ENCODE data around the gene WIPF1.

GRCh38 chr2:174593041-174593440 is 4.6 kb downstream of the WIPF1 start:
- TF ChIP-seq POLR2A (IDR thresholded peaks at IDR 0.05), result no peak
- TF ChIP-seq, protein P1, sequence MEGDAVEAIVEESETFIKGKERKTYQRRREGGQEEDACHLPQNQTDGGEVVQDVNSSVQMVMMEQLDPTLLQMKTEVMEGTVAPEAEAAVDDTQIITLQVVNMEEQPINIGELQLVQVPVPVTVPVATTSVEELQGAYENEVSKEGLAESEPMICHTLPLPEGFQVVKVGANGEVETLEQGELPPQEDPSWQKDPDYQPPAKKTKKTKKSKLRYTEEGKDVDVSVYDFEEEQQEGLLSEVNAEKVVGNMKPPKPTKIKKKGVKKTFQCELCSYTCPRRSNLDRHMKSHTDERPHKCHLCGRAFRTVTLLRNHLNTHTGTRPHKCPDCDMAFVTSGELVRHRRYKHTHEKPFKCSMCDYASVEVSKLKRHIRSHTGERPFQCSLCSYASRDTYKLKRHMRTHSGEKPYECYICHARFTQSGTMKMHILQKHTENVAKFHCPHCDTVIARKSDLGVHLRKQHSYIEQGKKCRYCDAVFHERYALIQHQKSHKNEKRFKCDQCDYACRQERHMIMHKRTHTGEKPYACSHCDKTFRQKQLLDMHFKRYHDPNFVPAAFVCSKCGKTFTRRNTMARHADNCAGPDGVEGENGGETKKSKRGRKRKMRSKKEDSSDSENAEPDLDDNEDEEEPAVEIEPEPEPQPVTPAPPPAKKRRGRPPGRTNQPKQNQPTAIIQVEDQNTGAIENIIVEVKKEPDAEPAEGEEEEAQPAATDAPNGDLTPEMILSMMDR (IDR thresholded peaks at IDR 0.05), result no peak

Measured in esophagus squamous epithelium (tissue), 4 donors.